Neutrophil (primary cell): ENCODE measurements around the gene CX3CR1.

Experiments
- H3K27ac ChIP-seq: fragments of 200-600 bp; sonication (generic); 2 replicates; pipeline ENCODE4 v1.5.1; 2016; ENCODE audit warnings: mild to moderate bottlenecking, moderate library complexity
- H3K27me3 ChIP-seq: fragments of 200-600 bp; sonication (generic); 2 replicates; pipeline ENCODE4 v1.6.0; 2016; ENCODE audit warnings: mild to moderate bottlenecking
- H3K36me3 ChIP-seq: fragments of 200-600 bp; sonication (generic); 2 replicates; pipeline ENCODE4 v1.5.1; 2017
- H3K4me1 ChIP-seq, 2 experiments: fragments of 200-600 bp in 1 of 2; sonication (generic) in 1 of 2; 1 replicate in 1 of 2; 2 replicates in 1 of 2; pipeline versions ENCODE4 v1.5.1 to v1.6.1; 2013 to 2016; ENCODE audit warnings: low read depth in 1 of 2, low read length in 1 of 2, mild to moderate bottlenecking in 1 of 2, moderate library complexity in 1 of 2; ENCODE audit not compliant: control insufficient read depth in 1 of 2, insufficient read depth in 1 of 2
- H3K4me3 ChIP-seq, 2 experiments: fragments of 200-600 bp in 1 of 2; sonication (generic) in 1 of 2; 1 replicate in 1 of 2; 2 replicates in 1 of 2; pipeline ENCODE4 v1.5.1; 2013 to 2016; ENCODE audit warnings: low read depth in 1 of 2, low read length in 1 of 2, mild to moderate bottlenecking in 1 of 2, moderate library complexity in 1 of 2
- H3K9me3 ChIP-seq: fragments of 200-600 bp; sonication (generic); 2 replicates; pipeline ENCODE4 v1.5.1; 2016
- CTCF ChIP-seq: fragments of 200-600 bp; sonication (generic); IDR thresholded peaks from 2 replicates; pipeline ENCODE4 v1.5.1; 2016; ENCODE audit warnings: antibody characterized with exemption

CX3CR1 gene

GRCh38 chr3:39222462-39222861 lies 57.4 kb downstream of the CX3CR1 start:
- Histone ChIP-seq H3K36me3 (no peaks in the 10 kb centered on the region), H3K27me3 (no peaks in the 10 kb centered on the region), H3K9me3 (no peaks in the 10 kb centered on the region), H3K4me3 (no peak overlapping the region), H3K4me1 (no peaks in the 10 kb centered on the region), H3K27ac (no peak overlapping the region)
- no peak for TF ChIP-seq CTCF

GRCh38 chr3:39221141-39221530 lies 58.7 kb downstream of the CX3CR1 start:
- Histone ChIP-seq H3K9me3 (no peaks in the 10 kb centered on the region), H3K4me3 (no peak overlapping the region), H3K27ac (no peak overlapping the region), H3K27me3 (no peaks in the 10 kb centered on the region), H3K36me3 (no peaks in the 10 kb centered on the region), H3K4me1 (peaks cover 7% of the 10 kb centered on the region in 2 experiments)
- no peak for TF ChIP-seq CTCF

- no peak overlapping the region for H3K4me3 ChIP-seq
- no peaks in the 10 kb centered on the region for H3K27me3 ChIP-seq
- no peaks in the 10 kb centered on the region for H3K9me3 ChIP-seq
- TF ChIP-seq CTCF = no peak
- no peak overlapping the region for H3K27ac ChIP-seq
- no peaks in the 10 kb centered on the region for H3K36me3 ChIP-seq
- H3K4me1 ChIP-seq = peaks cover 12 to 13% of the 10 kb centered on the region in 2 experiments
Measured at GRCh38 chr3:39220407-39221140, 59.3 kb downstream of the CX3CR1 start.

- Histone ChIP-seq H3K27ac (no peak overlapping the region), H3K4me1 (peaks cover 19 to 20% of the 10 kb centered on the region in 2 experiments), H3K4me3 (no peak overlapping the region), H3K9me3 (no peaks in the 10 kb centered on the region), H3K36me3 (no peaks in the 10 kb centered on the region), H3K27me3 (no peaks in the 10 kb centered on the region)
- no peak for TF ChIP-seq CTCF
Measured at GRCh38 chr3:39219702-39220101, 60.1 kb downstream of the CX3CR1 start.

- peak overlapping the region; percentile 53 for H3K27ac ChIP-seq
- no peaks in the 10 kb centered on the region for H3K9me3 ChIP-seq
- TF ChIP-seq CTCF = no peak
- H3K36me3 ChIP-seq = no peaks in the 10 kb centered on the region
- H3K27me3 ChIP-seq = no peaks in the 10 kb centered on the region
- no peak overlapping the region for H3K4me3 ChIP-seq
- H3K4me1 ChIP-seq = peaks cover 29 to 30% of the 10 kb centered on the region in 2 experiments
Measured at GRCh38 chr3:39216176-39216790, 63.6 kb downstream of the CX3CR1 start.
